ENCODE results near the gene MRPS9.
A peak's percentile ranks its signal among the peaks of the same experiment; 100 is the strongest.

Gene MRPS9

DNA sequence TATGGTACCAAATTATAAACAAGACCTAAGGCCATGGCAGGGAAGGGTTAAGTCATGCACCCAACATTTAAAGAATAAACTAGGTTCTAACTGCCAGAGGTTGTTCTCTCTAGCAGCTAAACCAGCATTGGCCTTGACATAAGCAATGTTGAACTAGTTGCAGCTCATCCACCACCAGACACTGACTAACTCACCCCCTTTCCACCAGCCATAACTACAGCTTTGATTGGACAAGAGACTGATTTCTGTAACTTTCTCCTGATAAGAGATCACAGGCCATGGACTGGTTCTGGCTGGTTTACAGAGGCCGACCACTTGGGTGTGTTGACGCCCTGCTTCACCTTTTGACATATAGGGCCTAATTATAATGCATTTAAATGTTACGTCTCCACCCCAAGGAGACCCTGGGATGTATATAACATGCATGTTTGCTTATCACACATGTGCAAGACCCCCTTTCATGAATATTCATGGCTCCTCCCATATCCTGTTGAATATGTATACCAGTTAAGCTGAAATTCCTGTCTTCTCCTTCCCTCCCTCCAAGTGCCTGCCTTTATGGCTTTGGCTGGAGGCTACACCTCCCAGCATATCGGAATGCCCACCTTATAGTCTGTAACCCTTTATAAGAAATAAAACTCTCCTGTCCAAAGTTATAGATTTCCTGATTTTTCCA, 75.9 kb downstream of the MRPS9 start:
- H2BK5ac ChIP-seq (ENCODE audit: low read length): no peak overlapping the region
- H3K9ac ChIP-seq (ENCODE audit: low read length): no peak overlapping the region
- H3K36me3 ChIP-seq (ENCODE audit: control insufficient read depth, insufficient read depth, low read length): no peaks in the 10 kb centered on the region
- peak; percentile 72 for DNase-seq
- H3K4ac ChIP-seq (ENCODE audit: low read depth, low read length): no peak overlapping the region
- H3K27ac ChIP-seq (ENCODE audit: low read depth, low read length): no peak overlapping the region
- H3K4me2 ChIP-seq (ENCODE audit: low read length): no peak overlapping the region
- no peak overlapping the region for H4K8ac ChIP-seq (ENCODE audit: low read depth, low read length)
- no peak overlapping the region for H2AK5ac ChIP-seq (ENCODE audit: low read length)
- no peak overlapping the region for H2BK120ac ChIP-seq (ENCODE audit: low read depth, low read length)
- H2BK15ac ChIP-seq (replicated peaks; ENCODE audit: low read depth): no peak overlapping the region
- H3K79me1 ChIP-seq (ENCODE audit: low read length): no peaks in the 10 kb centered on the region
- H3K27me3 ChIP-seq (ENCODE audit: insufficient read depth, low read length, poor library complexity): no peaks in the 10 kb centered on the region
- no peak overlapping the region for H3K23ac ChIP-seq (ENCODE audit: low read length)
- H3K18ac ChIP-seq (ENCODE audit: low read length): no peak overlapping the region
- no peak overlapping the region for H3K4me3 ChIP-seq (ENCODE audit: low read length)
- WGBS (ENCODE audit: extremely low coverage, insufficient coverage, low lambda C conversion rate): no CpG with 5 or more reads among the region's 4 CpGs
- no peaks in the 10 kb centered on the region for H3K79me2 ChIP-seq (ENCODE audit: control insufficient read depth, insufficient read depth, low read length)
- H3K56ac ChIP-seq (ENCODE audit: low read length): no peak overlapping the region
- H3K4me1 ChIP-seq (ENCODE audit: control insufficient read depth, low read depth, low read length): peaks cover 2% of the 10 kb centered on the region
- H4K5ac ChIP-seq (ENCODE audit: low read length): no peak overlapping the region

DNA sequence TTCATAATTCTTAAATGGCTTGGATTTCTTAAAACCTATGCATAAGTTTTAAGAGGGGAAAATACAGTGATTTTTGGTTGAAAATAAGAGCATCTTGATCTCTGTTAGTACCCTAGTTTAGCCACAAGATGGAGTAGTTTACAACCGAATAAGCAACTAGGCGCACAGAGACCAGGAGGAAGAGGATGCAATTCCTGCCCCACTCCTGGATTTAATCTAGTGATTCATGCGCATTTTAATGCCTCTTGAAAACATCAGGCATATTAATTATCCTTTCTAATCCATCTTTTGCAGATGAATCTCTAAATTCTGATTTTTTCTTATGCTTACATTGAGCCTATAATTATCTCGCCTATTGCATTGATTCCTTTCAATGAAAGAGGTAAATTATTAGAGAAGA, 76.7 kb downstream of the MRPS9 start:
- DNase-seq: peak; percentile 75
- H2AK5ac ChIP-seq (ENCODE audit: low read length): no peak overlapping the region
- H3K9ac ChIP-seq (ENCODE audit: low read length): no peak overlapping the region
- H3K56ac ChIP-seq (ENCODE audit: low read length): no peak overlapping the region
- no peak overlapping the region for H2BK120ac ChIP-seq (ENCODE audit: low read depth, low read length)
- H3K23ac ChIP-seq (ENCODE audit: low read length): no peak overlapping the region
- no peak overlapping the region for H3K4ac ChIP-seq (ENCODE audit: low read depth, low read length)
- H3K4me3 ChIP-seq (ENCODE audit: low read length): no peak overlapping the region
- H3K27me3 ChIP-seq (ENCODE audit: insufficient read depth, low read length, poor library complexity): no peaks in the 10 kb centered on the region
- no peaks in the 10 kb centered on the region for H3K79me2 ChIP-seq (ENCODE audit: control insufficient read depth, insufficient read depth, low read length)
- no peaks in the 10 kb centered on the region for H3K79me1 ChIP-seq (ENCODE audit: low read length)
- no peak overlapping the region for H4K5ac ChIP-seq (ENCODE audit: low read length)
- no peak overlapping the region for H4K8ac ChIP-seq (ENCODE audit: low read depth, low read length)
- no CpG with 5 or more reads among the region's 4 CpGs for WGBS (ENCODE audit: extremely low coverage, insufficient coverage, low lambda C conversion rate)
- peaks cover 2% of the 10 kb centered on the region for H3K4me1 ChIP-seq (ENCODE audit: control insufficient read depth, low read depth, low read length)
- no peak overlapping the region for H3K27ac ChIP-seq (ENCODE audit: low read depth, low read length)
- H3K36me3 ChIP-seq (ENCODE audit: control insufficient read depth, insufficient read depth, low read length): no peaks in the 10 kb centered on the region
- H2BK5ac ChIP-seq (ENCODE audit: low read length): no peak overlapping the region
- H2BK15ac ChIP-seq (replicated peaks; ENCODE audit: low read depth): no peak overlapping the region
- H3K18ac ChIP-seq (ENCODE audit: low read length): no peak overlapping the region
- H3K4me2 ChIP-seq (ENCODE audit: low read length): no peak overlapping the region

DNA sequence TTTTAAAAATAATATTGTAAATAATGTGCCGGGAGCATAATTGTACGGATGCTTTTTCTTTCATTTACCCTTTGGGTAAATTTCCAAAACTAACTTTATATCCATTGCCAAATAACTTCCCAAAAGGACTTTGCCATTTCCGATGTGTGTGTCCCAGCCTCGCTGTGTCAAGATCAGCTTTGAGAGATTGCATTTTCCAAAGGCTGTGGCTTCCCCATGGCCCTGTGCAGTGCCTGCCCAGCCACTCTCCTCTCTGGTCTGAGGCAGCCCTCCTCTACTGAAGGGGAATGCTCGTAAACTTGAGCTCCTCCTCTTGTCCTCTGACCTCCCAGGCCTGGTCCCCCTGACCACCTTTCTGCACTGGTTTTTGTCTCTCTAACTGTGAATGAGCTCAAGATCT, 78.5 kb downstream of the MRPS9 start:
- Histone ChIP-seq H3K4me3 (ENCODE audit: low read length) (no peak overlapping the region), H3K79me1 (ENCODE audit: low read length) (no peaks in the 10 kb centered on the region), H3K9ac (ENCODE audit: low read length) (no peak overlapping the region), H2BK15ac (replicated peaks; ENCODE audit: low read depth) (no peak overlapping the region), H3K4me1 (ENCODE audit: control insufficient read depth, low read depth, low read length) (peaks cover 2% of the 10 kb centered on the region), H3K36me3 (ENCODE audit: control insufficient read depth, insufficient read depth, low read length) (no peaks in the 10 kb centered on the region), H3K18ac (ENCODE audit: low read length) (no peak overlapping the region), H2BK5ac (ENCODE audit: low read length) (no peak overlapping the region), H3K56ac (ENCODE audit: low read length) (no peak overlapping the region), H3K4me2 (ENCODE audit: low read length) (no peak overlapping the region), H3K79me2 (ENCODE audit: control insufficient read depth, insufficient read depth, low read length) (no peaks in the 10 kb centered on the region), H4K8ac (ENCODE audit: low read depth, low read length) (no peak overlapping the region), H3K27me3 (ENCODE audit: insufficient read depth, low read length, poor library complexity) (no peaks in the 10 kb centered on the region), H3K27ac (ENCODE audit: low read depth, low read length) (no peak overlapping the region), H3K23ac (ENCODE audit: low read length) (no peak overlapping the region), H2AK5ac (ENCODE audit: low read length) (no peak overlapping the region), H2BK120ac (ENCODE audit: low read depth, low read length) (no peak overlapping the region), H4K5ac (ENCODE audit: low read length) (no peak overlapping the region), H3K4ac (ENCODE audit: low read depth, low read length) (no peak overlapping the region)
- WGBS (ENCODE audit: extremely low coverage, insufficient coverage, low lambda C conversion rate): no CpG with 5 or more reads among the region's 5 CpGs
- DNase-seq: no peak

DNA sequence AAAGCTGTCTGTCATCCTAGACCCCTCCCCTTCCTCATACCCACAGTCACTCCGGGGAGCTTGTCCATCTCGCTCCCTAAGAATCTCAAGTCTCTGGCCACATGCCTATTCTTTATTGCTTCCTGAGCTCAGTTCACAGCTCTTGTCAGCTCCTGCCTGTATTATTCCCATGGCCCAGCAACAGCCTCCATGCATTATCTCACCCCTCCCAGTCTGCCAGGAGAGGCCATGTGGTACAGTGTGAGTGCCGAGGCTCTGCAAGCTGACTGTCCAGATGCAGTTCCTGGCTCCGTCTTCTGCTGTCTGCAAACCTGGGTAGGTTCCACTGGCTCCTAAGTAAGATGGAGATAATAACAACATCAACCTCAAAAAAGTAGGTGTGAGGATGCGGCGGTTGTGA, 79.7 kb downstream of the MRPS9 start:
- Histone ChIP-seq H3K79me2 (ENCODE audit: control insufficient read depth, insufficient read depth, low read length) (no peaks in the 10 kb centered on the region), H4K5ac (ENCODE audit: low read length) (no peak overlapping the region), H2BK120ac (ENCODE audit: low read depth, low read length) (no peak overlapping the region), H3K36me3 (ENCODE audit: control insufficient read depth, insufficient read depth, low read length) (no peaks in the 10 kb centered on the region), H2BK5ac (ENCODE audit: low read length) (no peak overlapping the region), H3K23ac (ENCODE audit: low read length) (no peak overlapping the region), H3K4ac (ENCODE audit: low read depth, low read length) (no peak overlapping the region), H3K9ac (ENCODE audit: low read length) (no peak overlapping the region), H3K79me1 (ENCODE audit: low read length) (no peaks in the 10 kb centered on the region), H3K4me2 (ENCODE audit: low read length) (no peak overlapping the region), H3K4me3 (ENCODE audit: low read length) (no peak overlapping the region), H3K4me1 (ENCODE audit: control insufficient read depth, low read depth, low read length) (no peaks in the 10 kb centered on the region), H3K18ac (ENCODE audit: low read length) (no peak overlapping the region), H2BK15ac (replicated peaks; ENCODE audit: low read depth) (no peak overlapping the region), H2AK5ac (ENCODE audit: low read length) (no peak overlapping the region), H3K27me3 (ENCODE audit: insufficient read depth, low read length, poor library complexity) (no peaks in the 10 kb centered on the region), H4K8ac (ENCODE audit: low read depth, low read length) (no peak overlapping the region), H3K56ac (ENCODE audit: low read length) (no peak overlapping the region), H3K27ac (ENCODE audit: low read depth, low read length) (no peak overlapping the region)
- DNase-seq: no peak
- WGBS (ENCODE audit: extremely low coverage, insufficient coverage, low lambda C conversion rate): no CpG with 5 or more reads among the region's 6 CpGs

DNA sequence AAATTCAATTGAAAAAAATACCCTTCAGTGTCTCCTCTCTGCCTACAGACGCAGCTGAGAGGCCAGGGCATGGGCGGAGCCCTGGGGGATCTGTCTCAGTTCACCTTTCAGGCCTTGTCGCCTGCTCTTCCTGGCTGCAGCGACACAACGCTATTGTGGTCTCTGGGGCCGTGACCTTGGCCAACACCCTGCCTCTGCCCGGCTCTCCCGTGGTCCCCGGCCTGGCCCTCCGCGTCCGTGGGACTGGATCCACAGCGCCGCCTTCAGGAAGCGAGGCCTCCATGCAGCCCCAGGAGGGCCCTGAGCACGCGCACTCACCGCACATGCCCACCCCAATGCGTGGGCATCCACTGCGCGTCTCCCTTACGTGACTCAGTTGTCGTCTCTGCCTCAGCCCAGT, 81.1 kb downstream of the MRPS9 start:
- no CpG with 5 or more reads among the region's 23 CpGs for WGBS (ENCODE audit: extremely low coverage, insufficient coverage, low lambda C conversion rate)
- Histone ChIP-seq H3K27ac (ENCODE audit: low read depth, low read length) (no peak overlapping the region), H3K56ac (ENCODE audit: low read length) (peak overlapping the region; percentile 73), H3K79me2 (ENCODE audit: control insufficient read depth, insufficient read depth, low read length) (no peaks in the 10 kb centered on the region), H3K18ac (ENCODE audit: low read length) (no peak overlapping the region), H2BK5ac (ENCODE audit: low read length) (no peak overlapping the region), H3K4me2 (ENCODE audit: low read length) (peak overlapping the region; percentile 48), H3K36me3 (ENCODE audit: control insufficient read depth, insufficient read depth, low read length) (no peaks in the 10 kb centered on the region), H4K8ac (ENCODE audit: low read depth, low read length) (no peak overlapping the region), H3K23ac (ENCODE audit: low read length) (no peak overlapping the region), H3K27me3 (ENCODE audit: insufficient read depth, low read length, poor library complexity) (no peaks in the 10 kb centered on the region), H3K4ac (ENCODE audit: low read depth, low read length) (no peak overlapping the region), H3K79me1 (ENCODE audit: low read length) (no peaks in the 10 kb centered on the region), H3K4me1 (ENCODE audit: control insufficient read depth, low read depth, low read length) (no peaks in the 10 kb centered on the region), H3K4me3 (ENCODE audit: low read length) (no peak overlapping the region), H2BK15ac (replicated peaks; ENCODE audit: low read depth) (no peak overlapping the region), H3K9ac (ENCODE audit: low read length) (peak overlapping the region; percentile 55), H2AK5ac (ENCODE audit: low read length) (no peak overlapping the region), H4K5ac (ENCODE audit: low read length) (no peak overlapping the region), H2BK120ac (ENCODE audit: low read depth, low read length) (no peak overlapping the region)
- DNase-seq: peak; percentile 63

DNA sequence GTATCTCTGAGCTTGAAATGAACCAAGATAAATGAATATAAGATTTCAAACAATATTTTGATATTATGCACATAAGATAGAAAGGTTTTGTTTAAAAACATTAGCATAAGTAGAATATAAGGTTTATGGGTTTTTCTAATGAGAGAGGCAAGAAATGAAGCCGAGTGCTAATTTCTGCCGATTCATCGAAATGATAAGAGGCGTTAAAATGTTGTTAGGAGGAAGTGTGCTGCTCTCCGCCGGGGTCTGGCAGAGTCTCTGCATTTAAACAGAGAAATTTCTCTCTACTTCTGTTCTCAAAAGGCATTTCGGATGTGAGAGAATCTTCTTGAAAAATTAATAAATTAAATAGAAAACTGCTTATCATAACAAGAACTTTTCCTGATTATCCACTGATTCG, 83.6 kb downstream of the MRPS9 start:
- H3K4me3 ChIP-seq (ENCODE audit: low read length): no peak overlapping the region
- H3K4me1 ChIP-seq (ENCODE audit: control insufficient read depth, low read depth, low read length): no peaks in the 10 kb centered on the region
- no peak overlapping the region for H3K18ac ChIP-seq (ENCODE audit: low read length)
- H2AK5ac ChIP-seq (ENCODE audit: low read length): no peak overlapping the region
- no peak overlapping the region for H3K9ac ChIP-seq (ENCODE audit: low read length)
- no peaks in the 10 kb centered on the region for H3K79me2 ChIP-seq (ENCODE audit: control insufficient read depth, insufficient read depth, low read length)
- DNase-seq: no peak
- H3K23ac ChIP-seq (ENCODE audit: low read length): no peak overlapping the region
- no peaks in the 10 kb centered on the region for H3K36me3 ChIP-seq (ENCODE audit: control insufficient read depth, insufficient read depth, low read length)
- no peaks in the 10 kb centered on the region for H3K27me3 ChIP-seq (ENCODE audit: insufficient read depth, low read length, poor library complexity)
- no CpG with 5 or more reads among the region's 8 CpGs for WGBS (ENCODE audit: extremely low coverage, insufficient coverage, low lambda C conversion rate)
- no peak overlapping the region for H3K4me2 ChIP-seq (ENCODE audit: low read length)
- H2BK5ac ChIP-seq (ENCODE audit: low read length): no peak overlapping the region
- H2BK120ac ChIP-seq (ENCODE audit: low read depth, low read length): no peak overlapping the region
- no peaks in the 10 kb centered on the region for H3K79me1 ChIP-seq (ENCODE audit: low read length)
- no peak overlapping the region for H4K8ac ChIP-seq (ENCODE audit: low read depth, low read length)
- no peak overlapping the region for H4K5ac ChIP-seq (ENCODE audit: low read length)
- no peak overlapping the region for H3K4ac ChIP-seq (ENCODE audit: low read depth, low read length)
- no peak overlapping the region for H2BK15ac ChIP-seq (replicated peaks; ENCODE audit: low read depth)
- H3K56ac ChIP-seq (ENCODE audit: low read length): no peak overlapping the region
- no peak overlapping the region for H3K27ac ChIP-seq (ENCODE audit: low read depth, low read length)
